Ovary (tissue), 3 donors: ENCODE measurements around the gene TRAF1.

Source experiments
- POLR2A ChIP-seq: fragments of 450-650 bp; IDR thresholded peaks from one replicate; pipeline ENCODE4 v1.6.1; 2017; ENCODE audit warnings: antibody characterized with exemption, mild to moderate bottlenecking, moderate library complexity
- TF ChIP-seq, protein P1 (sequence below), 3 donors: fragments of 450-650 bp in 2 of 3; fragments of 200-600 bp in 1 of 3; IDR thresholded peaks; one replicate each; pipeline versions ENCODE4 v1.5.1 to v1.8.0; 2016 to 2022; ENCODE audit warnings: antibody characterized with exemption in 3 of 3, mild to moderate bottlenecking in 1 of 3
- donor health status: DM: no; HTN: no; CAD: no.

DNA sequence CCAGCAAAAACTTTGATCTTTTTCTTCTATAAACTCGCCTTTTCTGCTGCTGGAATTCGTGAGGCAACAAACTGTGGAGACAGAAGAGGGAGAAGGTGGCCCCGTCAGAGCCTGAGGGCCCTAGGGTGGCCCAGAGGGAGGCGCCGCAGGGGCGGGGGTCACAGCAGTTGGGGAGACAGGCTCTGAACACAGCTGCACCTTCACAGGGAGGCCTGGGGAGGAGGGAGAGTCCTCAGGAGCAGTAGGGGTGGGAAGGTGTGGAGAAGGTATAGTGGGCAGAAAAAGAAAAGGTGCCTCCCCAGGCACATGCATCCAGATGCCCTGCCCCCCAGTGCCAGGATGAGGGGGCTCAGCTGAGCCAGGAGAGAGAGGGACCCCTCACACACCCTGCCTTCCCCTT is 64.7 kb downstream of the TRAF1 start:
- TF ChIP-seq POLR2A, result no peak
- TF ChIP-seq, protein P1, sequence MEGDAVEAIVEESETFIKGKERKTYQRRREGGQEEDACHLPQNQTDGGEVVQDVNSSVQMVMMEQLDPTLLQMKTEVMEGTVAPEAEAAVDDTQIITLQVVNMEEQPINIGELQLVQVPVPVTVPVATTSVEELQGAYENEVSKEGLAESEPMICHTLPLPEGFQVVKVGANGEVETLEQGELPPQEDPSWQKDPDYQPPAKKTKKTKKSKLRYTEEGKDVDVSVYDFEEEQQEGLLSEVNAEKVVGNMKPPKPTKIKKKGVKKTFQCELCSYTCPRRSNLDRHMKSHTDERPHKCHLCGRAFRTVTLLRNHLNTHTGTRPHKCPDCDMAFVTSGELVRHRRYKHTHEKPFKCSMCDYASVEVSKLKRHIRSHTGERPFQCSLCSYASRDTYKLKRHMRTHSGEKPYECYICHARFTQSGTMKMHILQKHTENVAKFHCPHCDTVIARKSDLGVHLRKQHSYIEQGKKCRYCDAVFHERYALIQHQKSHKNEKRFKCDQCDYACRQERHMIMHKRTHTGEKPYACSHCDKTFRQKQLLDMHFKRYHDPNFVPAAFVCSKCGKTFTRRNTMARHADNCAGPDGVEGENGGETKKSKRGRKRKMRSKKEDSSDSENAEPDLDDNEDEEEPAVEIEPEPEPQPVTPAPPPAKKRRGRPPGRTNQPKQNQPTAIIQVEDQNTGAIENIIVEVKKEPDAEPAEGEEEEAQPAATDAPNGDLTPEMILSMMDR (IDR thresholded peaks at IDR 0.05), result no peak
